ENCODE measurements around the gene ZDHHC19. TPM values are rescaled to one million over a fixed set of nuclear protein-coding genes. Genes with fewer than 3 reads are reported as not detected.
"Not testable (repeated sequence)": the region's sequence is repeated elsewhere in the genome, so short reads cannot be mapped to it uniquely, and the experiment has no call there.

ZDHHC19 gene
- total RNA-seq, 1 donor, result not detected

GRCh38 chr3:196165850-196166249 lies 45.4 kb downstream of the ZDHHC19 start:
- no peak overlapping the region for H3K4me3 ChIP-seq (ENCODE audit: low read depth, low read length)
- DNase-seq (ENCODE audit: low read depth), result no peak
- TF ChIP-seq CTCF (IDR thresholded peaks at IDR 0.05; ENCODE audit: insufficient read depth, low read depth, low read length), result no peak

DNA sequence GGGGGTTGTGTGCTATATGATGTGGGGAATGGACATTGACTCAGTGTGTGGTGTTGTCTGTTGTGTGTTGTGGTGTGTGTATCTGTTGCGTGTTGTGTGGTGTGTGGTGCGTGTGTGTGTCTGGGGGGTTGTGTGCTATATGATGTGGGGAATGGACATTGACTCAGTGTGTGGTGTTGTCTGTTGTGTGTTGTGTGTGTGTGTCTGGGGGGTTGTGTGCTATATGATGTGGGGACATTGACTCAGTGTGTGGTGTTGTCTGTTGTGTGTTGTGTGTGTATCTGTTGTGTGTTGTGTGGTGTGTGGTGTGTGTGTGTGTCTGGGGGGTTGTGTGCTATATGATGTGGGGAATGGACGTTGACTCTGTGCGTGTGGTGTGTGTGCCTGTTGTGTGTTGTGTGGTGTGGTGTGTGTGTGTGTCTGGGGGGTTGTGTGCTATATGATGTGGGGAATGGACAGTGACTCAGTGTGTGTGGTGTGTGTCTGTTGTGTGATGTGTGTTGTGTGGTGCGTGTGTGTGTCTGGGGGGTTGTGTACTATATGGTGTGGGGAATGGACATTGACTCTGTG lies 46.1 kb downstream of the ZDHHC19 start:
- not testable (repeated sequence) for H3K4me3 ChIP-seq (ENCODE audit: low read depth, low read length); DNase-seq (ENCODE audit: low read depth)

DNA sequence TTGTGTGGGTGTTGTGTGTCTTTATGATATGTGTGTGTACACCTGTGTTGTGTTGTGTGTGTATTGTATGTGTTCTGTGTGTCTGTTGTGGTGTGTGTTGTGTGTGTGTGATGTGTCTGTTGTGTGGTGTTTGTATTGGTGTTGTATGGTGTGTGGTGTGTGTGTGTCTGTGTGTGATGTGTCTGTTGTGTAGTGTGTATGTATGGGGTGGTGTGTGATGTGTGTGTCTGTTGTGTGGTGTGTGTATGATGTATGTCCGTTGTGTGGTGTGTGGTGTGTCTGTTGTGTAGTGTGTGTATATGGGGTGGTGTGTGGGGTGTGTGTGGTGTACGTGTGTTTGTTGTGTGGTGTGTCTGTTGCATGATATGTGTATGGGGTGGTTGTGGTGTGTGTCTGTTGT lies 46.6 kb downstream of the ZDHHC19 start:
- no peak overlapping the region for H3K4me3 ChIP-seq (ENCODE audit: low read depth, low read length)
- DNase-seq (ENCODE audit: low read depth), result no peak
- TF ChIP-seq CTCF (IDR thresholded peaks at IDR 0.05; ENCODE audit: insufficient read depth, low read depth, low read length), result no peak

GRCh38 chr3:196163666-196164493 lies 47.3 kb downstream of the ZDHHC19 start:
- TF ChIP-seq CTCF (IDR thresholded peaks at IDR 0.05; ENCODE audit: insufficient read depth, low read depth, low read length), result no peak
- peak; percentile 91 for DNase-seq (ENCODE audit: low read depth)
- no peak overlapping the region for H3K4me3 ChIP-seq (ENCODE audit: low read depth, low read length)

DNA sequence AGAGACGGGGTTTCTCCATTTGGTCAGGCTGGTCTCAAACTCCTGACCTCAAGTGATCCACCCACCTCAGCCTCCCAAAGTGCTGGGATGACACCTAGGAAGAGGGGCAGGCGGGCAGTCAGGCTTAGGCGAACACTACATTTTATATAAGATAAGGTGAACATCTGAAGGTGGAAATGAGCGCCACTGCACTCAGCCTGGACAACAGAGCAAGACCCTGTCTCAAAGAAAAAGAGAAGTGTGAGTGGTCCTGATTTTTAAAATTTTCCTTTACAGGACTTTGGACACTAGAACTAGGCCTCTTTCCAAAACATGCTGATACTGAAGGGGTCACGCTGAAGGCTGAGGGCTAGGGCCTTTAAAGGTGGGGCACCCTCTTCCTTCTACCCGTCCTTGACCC lies 48.0 kb downstream of the ZDHHC19 start:
- H3K4me3 ChIP-seq (ENCODE audit: low read depth, low read length), result no peak overlapping the region
- DNase-seq (ENCODE audit: low read depth), result no peak
- TF ChIP-seq CTCF (IDR thresholded peaks at IDR 0.05; ENCODE audit: insufficient read depth, low read depth, low read length), result no peak

- TF ChIP-seq CTCF (IDR thresholded peaks at IDR 0.05; ENCODE audit: insufficient read depth, low read depth, low read length), result no peak
- DNase-seq (ENCODE audit: low read depth), result no peak
- no peak overlapping the region for H3K4me3 ChIP-seq (ENCODE audit: low read depth, low read length)
Observed at GRCh38 chr3:196162679-196163078, 48.5 kb downstream of the ZDHHC19 start.

DNA sequence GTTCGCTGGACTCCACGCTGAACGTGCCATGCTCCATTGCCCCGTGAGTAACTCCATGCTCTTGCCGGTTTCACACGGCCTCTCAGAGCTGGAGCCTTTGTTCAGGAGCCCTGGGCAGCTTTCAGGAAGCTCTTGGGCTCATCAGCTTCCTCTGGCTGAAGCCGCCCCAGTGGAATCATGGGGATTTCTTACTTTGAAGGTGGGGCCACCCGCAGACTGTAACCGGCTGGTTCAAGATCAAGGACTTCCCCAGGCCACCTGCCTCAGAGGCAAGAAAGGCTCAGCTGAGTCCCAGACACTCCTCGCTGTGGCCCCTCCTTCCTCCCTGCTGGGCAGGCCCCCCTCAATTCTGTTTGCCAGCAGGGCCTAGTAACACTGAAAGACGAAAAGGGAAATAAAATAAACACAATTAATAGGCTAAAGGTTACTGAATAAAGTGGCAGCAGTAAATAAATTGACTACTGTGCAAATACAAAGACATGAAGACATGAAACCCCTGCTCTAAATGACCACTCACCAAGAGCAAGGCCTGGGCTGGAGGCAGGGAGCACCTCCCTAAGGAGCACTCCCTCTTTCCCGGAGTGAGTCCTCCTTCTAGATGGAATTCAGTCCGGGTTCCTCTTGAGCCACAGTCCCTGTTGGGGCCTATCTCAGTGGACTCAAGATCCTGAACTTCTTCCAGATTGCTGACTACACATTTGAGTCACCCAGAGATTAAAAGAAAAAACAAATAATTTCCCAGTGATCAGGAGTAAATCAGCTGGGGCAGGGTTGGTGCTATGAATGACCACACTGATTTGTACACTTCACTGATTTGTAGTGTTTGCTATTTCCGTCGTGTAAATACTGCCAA lies 51.0 kb downstream of the ZDHHC19 start:
- peak; percentile 65 for DNase-seq (ENCODE audit: low read depth)
- no peak for TF ChIP-seq CTCF (IDR thresholded peaks at IDR 0.05; ENCODE audit: insufficient read depth, low read depth, low read length)
- no peak overlapping the region for H3K4me3 ChIP-seq (ENCODE audit: low read depth, low read length)
